ENCODE data around the gene DLG5.

- TF ChIP-seq CTCF (conservative IDR thresholded peaks at IDR 0.05; ENCODE audit: low read length) = no peak
- no peak for TF ChIP-seq EZH2phosphoT487 (IDR thresholded peaks at IDR 0.05; ENCODE audit: borderline replicate concordance)
These were observed 13.5 kb downstream of the DLG5 start for GRCh38 chr10:77913090-77913489.

Measured in Loucy (cell line).